Measurements from ENCODE around the gene DCAF8.
A peak's percentile ranks its signal among the peaks of the same experiment; 100 is the strongest.

Gene DCAF8

GRCh38 chr1:160193091-160193819 lies 69.1 kb downstream of the DCAF8 start:
- peak; percentile 47 for DNase-seq (ENCODE audit: insufficient read length)
- FAIRE-seq, result peak; percentile 98
- TF ChIP-seq TAF1 (IDR thresholded peaks at IDR 0.05; ENCODE audit: borderline replicate concordance, low read depth, low read length), result no peak
- no peak for TF ChIP-seq POLR2AphosphoS5 (IDR thresholded peaks at IDR 0.05; ENCODE audit: low read depth, low read length)
- no peak for TF ChIP-seq POLR2A (IDR thresholded peaks at IDR 0.05; ENCODE audit: low read depth, low read length)

- no peak for DNase-seq (ENCODE audit: insufficient read length)
- TF ChIP-seq POLR2A (IDR thresholded peaks at IDR 0.05; ENCODE audit: low read depth, low read length), result no peak
- TF ChIP-seq POLR2AphosphoS5 (IDR thresholded peaks at IDR 0.05; ENCODE audit: low read depth, low read length), result no peak
- TF ChIP-seq TAF1 (IDR thresholded peaks at IDR 0.05; ENCODE audit: borderline replicate concordance, low read depth, low read length), result no peak
- no peak for FAIRE-seq
These were observed 70.1 kb downstream of the DCAF8 start for GRCh38 chr1:160192234-160192633.

- no peak for DNase-seq (ENCODE audit: insufficient read length)
- no peak for FAIRE-seq
- no peak for TF ChIP-seq TAF1 (IDR thresholded peaks at IDR 0.05; ENCODE audit: borderline replicate concordance, low read depth, low read length)
- TF ChIP-seq POLR2AphosphoS5 (IDR thresholded peaks at IDR 0.05; ENCODE audit: low read depth, low read length), result no peak
- TF ChIP-seq POLR2A (IDR thresholded peaks at IDR 0.05; ENCODE audit: low read depth, low read length), result no peak
These were observed 70.6 kb downstream of the DCAF8 start for GRCh38 chr1:160191756-160192155.

- FAIRE-seq (no peak), DNase-seq (ENCODE audit: insufficient read length) (no peak)
- TF ChIP-seq POLR2A (IDR thresholded peaks at IDR 0.05; ENCODE audit: low read depth, low read length), result no peak
- no peak for TF ChIP-seq TAF1 (IDR thresholded peaks at IDR 0.05; ENCODE audit: borderline replicate concordance, low read depth, low read length)
- TF ChIP-seq POLR2AphosphoS5 (IDR thresholded peaks at IDR 0.05; ENCODE audit: low read depth, low read length), result no peak
These were observed 72.4 kb downstream of the DCAF8 start, which contains the start of gene CASQ1 for GRCh38 chr1:160189649-160190625. TSS of gene CASQ1 (plus strand) at chr1:160190575. CDS start at chr1:160190752, 177 bp downstream.

- DNase-seq (ENCODE audit: insufficient read length) (no peak), FAIRE-seq (no peak)
- TF ChIP-seq POLR2AphosphoS5 (IDR thresholded peaks at IDR 0.05; ENCODE audit: low read depth, low read length) (no peak), TAF1 (IDR thresholded peaks at IDR 0.05; ENCODE audit: borderline replicate concordance, low read depth, low read length) (no peak), POLR2A (IDR thresholded peaks at IDR 0.05; ENCODE audit: low read depth, low read length) (no peak)
These were observed 74.0 kb downstream of the DCAF8 start for GRCh38 chr1:160188341-160188740.

GRCh38 chr1:160187407-160187806 lies 74.9 kb downstream of the DCAF8 start:
- no peak for TF ChIP-seq POLR2AphosphoS5 (IDR thresholded peaks at IDR 0.05; ENCODE audit: low read depth, low read length)
- no peak for TF ChIP-seq POLR2A (IDR thresholded peaks at IDR 0.05; ENCODE audit: low read depth, low read length)
- no peak for TF ChIP-seq TAF1 (IDR thresholded peaks at IDR 0.05; ENCODE audit: borderline replicate concordance, low read depth, low read length)
- FAIRE-seq (no peak), DNase-seq (ENCODE audit: insufficient read length) (no peak)

GRCh38 chr1:160186729-160187128 lies 75.6 kb downstream of the DCAF8 start:
- no peak for FAIRE-seq
- no peak for TF ChIP-seq TAF1 (IDR thresholded peaks at IDR 0.05; ENCODE audit: borderline replicate concordance, low read depth, low read length)
- no peak for TF ChIP-seq POLR2A (IDR thresholded peaks at IDR 0.05; ENCODE audit: low read depth, low read length)
- no peak for TF ChIP-seq POLR2AphosphoS5 (IDR thresholded peaks at IDR 0.05; ENCODE audit: low read depth, low read length)
- no peak for DNase-seq (ENCODE audit: insufficient read length)

- DNase-seq (ENCODE audit: insufficient read length) (no peak), FAIRE-seq (no peak)
- TF ChIP-seq POLR2AphosphoS5 (IDR thresholded peaks at IDR 0.05; ENCODE audit: low read depth, low read length) (no peak), TAF1 (IDR thresholded peaks at IDR 0.05; ENCODE audit: borderline replicate concordance, low read depth, low read length) (no peak), POLR2A (IDR thresholded peaks at IDR 0.05; ENCODE audit: low read depth, low read length) (no peak)
These were observed 76.1 kb downstream of the DCAF8 start for GRCh38 chr1:160186246-160186645.

- no peak for FAIRE-seq
- DNase-seq (ENCODE audit: insufficient read length), result no peak
- TF ChIP-seq TAF1 (IDR thresholded peaks at IDR 0.05; ENCODE audit: borderline replicate concordance, low read depth, low read length), result no peak
- no peak for TF ChIP-seq POLR2AphosphoS5 (IDR thresholded peaks at IDR 0.05; ENCODE audit: low read depth, low read length)
- no peak for TF ChIP-seq POLR2A (IDR thresholded peaks at IDR 0.05; ENCODE audit: low read depth, low read length)
These were observed 83.0 kb downstream of the DCAF8 start for GRCh38 chr1:160179336-160179735.

GRCh38 chr1:160178731-160179130 lies 83.6 kb downstream of the DCAF8 start:
- TF ChIP-seq POLR2A (IDR thresholded peaks at IDR 0.05; ENCODE audit: low read depth, low read length) (no peak), POLR2AphosphoS5 (IDR thresholded peaks at IDR 0.05; ENCODE audit: low read depth, low read length) (no peak), TAF1 (IDR thresholded peaks at IDR 0.05; ENCODE audit: borderline replicate concordance, low read depth, low read length) (no peak)
- FAIRE-seq, result no peak
- DNase-seq (ENCODE audit: insufficient read length), result no peak

GRCh38 chr1:160177667-160178066 lies 84.7 kb downstream of the DCAF8 start:
- no peak for FAIRE-seq
- TF ChIP-seq POLR2AphosphoS5 (IDR thresholded peaks at IDR 0.05; ENCODE audit: low read depth, low read length) (no peak), POLR2A (IDR thresholded peaks at IDR 0.05; ENCODE audit: low read depth, low read length) (no peak), TAF1 (IDR thresholded peaks at IDR 0.05; ENCODE audit: borderline replicate concordance, low read depth, low read length) (no peak)
- DNase-seq (ENCODE audit: insufficient read length), result no peak
